ENCODE data around the gene GRIA1. TPM values are rescaled to one million over a fixed set of nuclear protein-coding genes. Genes with fewer than 3 reads are reported as not detected.

Gene GRIA1
- polyA plus RNA-seq, 2 donors: 0.01 TPM; not detected in 1

DNA sequence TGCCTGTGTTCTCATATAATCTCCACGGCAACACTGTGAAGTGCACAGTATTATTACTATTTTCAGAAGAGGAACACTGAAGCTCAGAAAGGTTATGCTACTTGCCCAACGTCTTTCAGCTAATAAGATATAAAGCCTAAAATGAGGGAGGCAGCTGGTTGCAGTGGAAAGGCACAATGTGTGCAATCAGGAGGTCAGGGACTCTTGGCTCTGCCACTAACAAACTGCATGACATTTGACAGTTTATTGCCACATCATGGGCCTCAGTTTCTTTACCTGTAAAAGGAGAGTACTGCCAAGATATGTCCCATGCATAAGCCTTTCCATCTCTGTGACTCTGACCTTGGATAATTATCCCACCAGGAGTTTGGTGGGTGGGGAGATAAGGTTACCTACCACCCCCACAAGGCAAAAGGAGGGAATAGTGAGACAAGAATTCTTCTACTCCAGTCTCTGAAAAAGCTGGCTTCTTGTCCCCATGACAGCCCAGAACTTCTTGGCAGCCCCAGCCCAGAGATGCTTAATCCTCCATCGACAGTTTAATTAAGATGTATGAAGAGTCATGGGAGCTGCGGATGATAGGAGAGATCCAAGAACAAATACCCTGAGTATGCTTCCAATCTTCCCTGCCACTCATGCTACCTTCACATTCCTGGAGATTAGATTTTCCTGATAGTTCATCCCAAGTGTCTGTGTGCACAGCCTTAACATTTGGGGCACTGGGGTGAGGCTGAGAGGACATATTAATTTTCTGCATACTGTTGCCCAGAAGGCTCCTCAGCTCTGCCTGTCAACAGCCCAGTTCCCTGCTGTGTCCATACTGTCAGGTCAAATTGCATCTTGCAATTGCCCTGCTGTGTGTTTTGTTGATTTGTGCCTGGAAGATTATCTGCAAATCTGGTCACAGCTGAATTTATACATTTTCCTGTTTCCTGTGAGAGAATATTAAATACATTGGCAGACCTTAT is 277.0 kb downstream of the GRIA1 start:
- no peaks in the 10 kb centered on the region for H3K4me1 ChIP-seq (ENCODE audit: control insufficient read depth in 2 of 2, insufficient read depth in 2 of 2, low read length in 1 of 2)
- 47 to 54% methylated on average over 4 of the region's 4 CpGs for WGBS, 2 donors
- H3K36me3 ChIP-seq (ENCODE audit: control insufficient read depth in 2 of 2, insufficient read depth in 2 of 2, low read length in 1 of 2): no peaks in the 10 kb centered on the region
- H3K4me3 ChIP-seq (ENCODE audit: low read depth in 1 of 2, low read length in 2 of 2): no peak overlapping the region
- no peaks in the 10 kb centered on the region for H3K27me3 ChIP-seq (ENCODE audit: control insufficient read depth in 1 of 2, insufficient read depth in 2 of 2, low read length in 2 of 2)
- H3K27ac ChIP-seq (ENCODE audit: low read depth in 2 of 2, low read length in 1 of 2): no peak overlapping the region
- no peaks in the 10 kb centered on the region for H3K9me3 ChIP-seq (ENCODE audit: control insufficient read depth in 2 of 2, insufficient read depth in 1 of 2, low read depth in 1 of 2, low read length in 1 of 2)

DNA sequence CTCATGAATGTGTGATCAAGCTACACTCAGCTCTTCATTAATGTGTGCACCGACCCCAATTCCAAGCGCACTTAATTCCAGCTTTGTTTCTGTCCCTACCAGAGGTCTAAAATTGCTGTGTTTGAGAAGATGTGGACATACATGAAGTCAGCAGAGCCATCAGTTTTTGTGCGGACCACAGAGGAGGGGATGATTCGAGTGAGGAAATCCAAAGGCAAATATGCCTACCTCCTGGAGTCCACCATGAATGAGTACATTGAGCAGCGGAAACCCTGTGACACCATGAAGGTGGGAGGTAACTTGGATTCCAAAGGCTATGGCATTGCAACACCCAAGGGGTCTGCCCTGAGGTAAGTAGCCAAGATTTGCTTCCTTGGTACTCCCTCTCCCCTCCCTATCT is 279.6 kb downstream of the GRIA1 start:
- H3K27me3 ChIP-seq (ENCODE audit: control insufficient read depth in 1 of 2, insufficient read depth in 2 of 2, low read length in 2 of 2): no peaks in the 10 kb centered on the region
- no peak overlapping the region for H3K4me3 ChIP-seq (ENCODE audit: low read depth in 1 of 2, low read length in 2 of 2)
- H3K9me3 ChIP-seq (ENCODE audit: control insufficient read depth in 2 of 2, insufficient read depth in 1 of 2, low read depth in 1 of 2, low read length in 1 of 2): no peaks in the 10 kb centered on the region
- no peaks in the 10 kb centered on the region for H3K36me3 ChIP-seq (ENCODE audit: control insufficient read depth in 2 of 2, insufficient read depth in 2 of 2, low read length in 1 of 2)
- no peak overlapping the region for H3K27ac ChIP-seq (ENCODE audit: low read depth in 2 of 2, low read length in 1 of 2)
- H3K4me1 ChIP-seq (ENCODE audit: control insufficient read depth in 2 of 2, insufficient read depth in 2 of 2, low read length in 1 of 2): no peaks in the 10 kb centered on the region
- 92 to 94% methylated on average over 5 of the region's 5 CpGs for WGBS, 2 donors

DNA sequence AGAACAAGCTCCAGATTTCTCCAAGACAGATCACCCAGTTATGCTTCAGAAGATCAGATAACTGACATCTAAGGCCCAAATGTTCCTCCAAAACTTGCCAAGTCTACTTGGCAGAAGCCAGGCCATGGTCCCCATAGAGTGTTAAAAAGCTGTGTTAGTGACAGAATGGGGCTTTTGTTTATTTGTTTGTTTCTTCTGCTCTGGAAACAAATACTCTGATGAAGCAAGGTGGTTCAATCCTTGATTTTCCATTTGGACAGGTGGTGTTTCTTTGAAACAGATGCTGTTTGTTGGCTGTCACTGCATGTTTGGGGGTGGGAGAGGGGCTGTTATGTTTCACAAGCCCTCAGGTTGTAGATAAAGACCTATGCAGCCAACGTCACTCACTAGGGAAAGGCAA is 284.2 kb downstream of the GRIA1 start:
- 35 to 51% methylated on average over 1 of the region's 1 CpG for WGBS, 2 donors
- H3K36me3 ChIP-seq (ENCODE audit: control insufficient read depth in 2 of 2, insufficient read depth in 2 of 2, low read length in 1 of 2): no peaks in the 10 kb centered on the region
- no peaks in the 10 kb centered on the region for H3K9me3 ChIP-seq (ENCODE audit: control insufficient read depth in 2 of 2, insufficient read depth in 1 of 2, low read depth in 1 of 2, low read length in 1 of 2)
- H3K27me3 ChIP-seq (ENCODE audit: control insufficient read depth in 1 of 2, insufficient read depth in 2 of 2, low read length in 2 of 2): no peaks in the 10 kb centered on the region
- no peak overlapping the region for H3K4me3 ChIP-seq (ENCODE audit: low read depth in 1 of 2, low read length in 2 of 2)
- no peaks in the 10 kb centered on the region for H3K4me1 ChIP-seq (ENCODE audit: control insufficient read depth in 2 of 2, insufficient read depth in 2 of 2, low read length in 1 of 2)
- H3K27ac ChIP-seq (ENCODE audit: low read depth in 2 of 2, low read length in 1 of 2): no peak overlapping the region

DNA sequence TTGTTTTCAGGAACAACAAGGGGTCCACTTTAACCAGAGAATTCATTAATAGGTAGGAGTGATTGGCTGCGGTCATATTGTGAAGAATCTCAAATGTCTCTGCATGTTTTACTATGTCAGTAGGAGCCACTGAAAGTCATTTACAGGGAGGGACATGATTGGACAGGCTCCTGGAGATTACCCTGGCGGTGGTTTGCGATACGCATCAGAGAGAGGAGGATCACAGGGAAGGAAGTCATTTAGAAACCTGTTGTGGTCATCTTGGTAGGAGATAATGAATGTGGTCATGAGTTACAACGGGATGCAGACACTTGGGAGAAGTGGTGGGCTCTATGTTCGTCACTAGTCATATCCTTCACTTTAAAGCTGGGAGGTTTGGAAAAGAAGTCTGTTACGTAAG is 285.5 kb downstream of the GRIA1 start:
- H3K4me3 ChIP-seq (ENCODE audit: low read depth in 1 of 2, low read length in 2 of 2): no peak overlapping the region
- WGBS, 2 donors: 83 to 84% methylated on average over 7 of the region's 7 CpGs
- H3K36me3 ChIP-seq (ENCODE audit: control insufficient read depth in 2 of 2, insufficient read depth in 2 of 2, low read length in 1 of 2): no peaks in the 10 kb centered on the region

DNA sequence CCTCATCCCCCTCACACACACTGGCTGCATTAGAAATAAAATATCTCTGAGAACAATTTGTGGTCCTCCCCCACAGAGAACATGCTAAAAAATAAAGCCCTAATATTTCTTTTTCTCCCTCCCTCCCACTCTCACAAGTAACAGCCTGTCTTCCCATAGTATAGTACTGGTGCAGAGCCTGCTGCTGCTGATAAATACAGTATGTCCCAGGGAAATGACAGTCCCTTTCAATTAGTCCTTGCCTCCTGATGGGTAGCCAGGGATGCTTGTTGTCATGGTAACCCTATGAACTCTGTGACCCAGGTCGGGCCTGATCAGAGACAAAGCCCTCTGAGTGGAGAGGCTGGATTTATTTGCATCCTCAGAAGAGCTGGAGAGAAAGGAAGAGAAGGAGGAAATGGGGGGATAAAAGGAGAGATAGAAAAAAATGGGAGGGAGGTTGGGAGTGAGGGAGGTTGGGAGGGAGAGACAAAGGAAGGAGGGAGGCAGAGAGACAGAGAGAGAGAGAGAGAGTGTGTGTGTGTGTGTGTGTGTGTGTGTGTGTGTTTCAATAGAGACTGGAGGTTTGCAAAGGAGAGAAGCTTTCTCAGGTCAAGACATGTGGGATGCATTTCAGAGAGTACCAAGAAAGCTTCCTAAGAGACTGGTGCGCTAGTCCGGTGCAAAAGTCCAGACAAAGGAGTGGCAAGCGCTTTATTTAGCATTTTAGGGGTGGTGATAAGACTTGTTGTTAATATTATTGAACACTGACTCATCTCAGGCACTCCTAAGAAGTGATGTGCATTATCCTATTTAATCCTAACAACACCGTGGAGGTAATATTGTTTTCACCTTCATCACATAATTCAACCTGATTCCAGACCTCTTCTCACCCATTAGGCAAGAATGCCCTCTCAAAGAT is 287.5 kb downstream of the GRIA1 start:
- WGBS, 2 donors: 55 to 56% methylated on average over 5 of the region's 5 CpGs
- H3K36me3 ChIP-seq (ENCODE audit: control insufficient read depth in 2 of 2, insufficient read depth in 2 of 2, low read length in 1 of 2): no peaks in the 10 kb centered on the region
- no peaks in the 10 kb centered on the region for H3K27me3 ChIP-seq (ENCODE audit: control insufficient read depth in 1 of 2, insufficient read depth in 2 of 2, low read length in 2 of 2)
- no peaks in the 10 kb centered on the region for H3K9me3 ChIP-seq (ENCODE audit: control insufficient read depth in 2 of 2, insufficient read depth in 1 of 2, low read depth in 1 of 2, low read length in 1 of 2)
- H3K27ac ChIP-seq (ENCODE audit: low read depth in 2 of 2, low read length in 1 of 2): no peak overlapping the region
- H3K4me3 ChIP-seq (ENCODE audit: low read depth in 1 of 2, low read length in 2 of 2): no peak overlapping the region
- no peaks in the 10 kb centered on the region for H3K4me1 ChIP-seq (ENCODE audit: control insufficient read depth in 2 of 2, insufficient read depth in 2 of 2, low read length in 1 of 2)

More for the DNA sequence above, 285.5 kb downstream of the GRIA1 start:
- Histone ChIP-seq H3K27ac (ENCODE audit: low read depth in 2 of 2, low read length in 1 of 2) (no peak overlapping the region), H3K9me3 (ENCODE audit: control insufficient read depth in 2 of 2, insufficient read depth in 1 of 2, low read depth in 1 of 2, low read length in 1 of 2) (no peaks in the 10 kb centered on the region), H3K27me3 (ENCODE audit: control insufficient read depth in 1 of 2, insufficient read depth in 2 of 2, low read length in 2 of 2) (no peaks in the 10 kb centered on the region), H3K4me1 (ENCODE audit: control insufficient read depth in 2 of 2, insufficient read depth in 2 of 2, low read length in 1 of 2) (no peaks in the 10 kb centered on the region)

DNA sequence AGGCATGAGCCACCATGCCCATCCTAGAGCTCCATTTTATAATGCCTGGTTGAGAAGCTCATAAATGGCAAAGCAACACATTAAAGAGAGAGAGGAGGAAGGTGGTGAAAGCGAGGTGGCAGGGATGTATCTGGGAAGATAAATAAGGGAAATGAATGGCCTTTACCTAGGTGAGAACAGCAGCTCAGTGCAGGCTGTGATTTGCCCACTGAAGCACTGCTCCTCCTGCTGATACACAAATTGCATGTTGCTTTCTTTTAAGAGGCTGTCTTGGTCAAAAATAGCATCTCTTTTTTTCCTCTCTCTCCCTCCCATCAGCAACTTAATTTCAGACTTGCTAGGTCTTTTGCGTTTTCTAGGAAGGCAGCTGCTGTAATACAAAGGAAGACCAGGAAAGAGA is 289.4 kb downstream of the GRIA1 start:
- no peak overlapping the region for H3K27ac ChIP-seq (ENCODE audit: low read depth in 2 of 2, low read length in 1 of 2)
- H3K9me3 ChIP-seq (ENCODE audit: control insufficient read depth in 2 of 2, insufficient read depth in 1 of 2, low read depth in 1 of 2, low read length in 1 of 2): no peaks in the 10 kb centered on the region
- H3K4me3 ChIP-seq (ENCODE audit: low read depth in 1 of 2, low read length in 2 of 2): no peak overlapping the region
- WGBS, 2 donors: 56 to 70% methylated on average over 2 of the region's 2 CpGs
- H3K4me1 ChIP-seq (ENCODE audit: control insufficient read depth in 2 of 2, insufficient read depth in 2 of 2, low read length in 1 of 2): no peaks in the 10 kb centered on the region
- H3K36me3 ChIP-seq (ENCODE audit: control insufficient read depth in 2 of 2, insufficient read depth in 2 of 2, low read length in 1 of 2): no peaks in the 10 kb centered on the region
- no peaks in the 10 kb centered on the region for H3K27me3 ChIP-seq (ENCODE audit: control insufficient read depth in 1 of 2, insufficient read depth in 2 of 2, low read length in 2 of 2)

DNA sequence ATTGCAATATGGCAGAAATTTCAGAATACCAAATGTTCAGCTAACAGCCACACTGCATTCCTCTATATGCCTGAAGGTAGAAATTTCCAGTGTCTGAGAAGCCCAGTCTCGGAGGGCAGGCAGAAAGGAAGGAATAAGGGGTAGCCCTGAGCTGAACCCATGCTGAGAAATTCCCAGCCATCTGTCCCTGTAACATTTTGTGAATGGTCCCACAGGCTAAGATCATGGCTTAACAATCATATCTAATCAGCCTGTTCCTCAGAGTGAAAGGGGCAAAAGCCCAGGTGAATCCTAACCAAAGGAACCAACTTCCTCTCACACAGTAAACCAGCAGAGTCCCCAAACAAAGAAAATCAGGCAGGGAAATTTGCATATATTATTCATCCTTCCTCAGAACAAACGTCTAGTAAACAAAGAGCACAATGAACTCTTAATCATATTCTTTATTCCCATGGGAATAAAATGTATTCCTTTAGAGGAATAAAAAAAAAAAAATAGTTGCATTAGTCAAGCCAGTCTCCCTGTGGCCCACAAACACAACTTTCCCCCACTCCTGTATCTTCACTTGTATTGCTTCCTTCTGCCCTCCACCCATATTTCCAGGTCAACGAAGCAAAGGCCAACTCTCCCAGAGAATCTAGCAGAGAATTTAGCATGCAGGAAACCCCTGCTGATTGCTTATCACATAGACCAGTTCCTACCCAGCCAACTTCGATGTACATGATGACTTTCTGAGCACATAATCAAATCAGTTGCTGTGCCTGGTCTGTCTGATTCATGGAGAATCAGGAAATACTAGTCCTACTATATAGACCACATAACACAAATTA is 290.6 kb downstream of the GRIA1 start:
- Histone ChIP-seq H3K27ac (ENCODE audit: low read depth in 2 of 2, low read length in 1 of 2) (no peak overlapping the region), H3K4me1 (ENCODE audit: control insufficient read depth in 2 of 2, insufficient read depth in 2 of 2, low read length in 1 of 2) (no peaks in the 10 kb centered on the region), H3K27me3 (ENCODE audit: control insufficient read depth in 1 of 2, insufficient read depth in 2 of 2, low read length in 2 of 2) (no peaks in the 10 kb centered on the region), H3K4me3 (ENCODE audit: low read depth in 1 of 2, low read length in 2 of 2) (no peak overlapping the region), H3K36me3 (ENCODE audit: control insufficient read depth in 2 of 2, insufficient read depth in 2 of 2, low read length in 1 of 2) (no peaks in the 10 kb centered on the region), H3K9me3 (ENCODE audit: control insufficient read depth in 2 of 2, insufficient read depth in 1 of 2, low read depth in 1 of 2, low read length in 1 of 2) (no peaks in the 10 kb centered on the region)
- WGBS, 2 donors: 23 to 29% methylated on average over 4 of the region's 4 CpGs

DNA sequence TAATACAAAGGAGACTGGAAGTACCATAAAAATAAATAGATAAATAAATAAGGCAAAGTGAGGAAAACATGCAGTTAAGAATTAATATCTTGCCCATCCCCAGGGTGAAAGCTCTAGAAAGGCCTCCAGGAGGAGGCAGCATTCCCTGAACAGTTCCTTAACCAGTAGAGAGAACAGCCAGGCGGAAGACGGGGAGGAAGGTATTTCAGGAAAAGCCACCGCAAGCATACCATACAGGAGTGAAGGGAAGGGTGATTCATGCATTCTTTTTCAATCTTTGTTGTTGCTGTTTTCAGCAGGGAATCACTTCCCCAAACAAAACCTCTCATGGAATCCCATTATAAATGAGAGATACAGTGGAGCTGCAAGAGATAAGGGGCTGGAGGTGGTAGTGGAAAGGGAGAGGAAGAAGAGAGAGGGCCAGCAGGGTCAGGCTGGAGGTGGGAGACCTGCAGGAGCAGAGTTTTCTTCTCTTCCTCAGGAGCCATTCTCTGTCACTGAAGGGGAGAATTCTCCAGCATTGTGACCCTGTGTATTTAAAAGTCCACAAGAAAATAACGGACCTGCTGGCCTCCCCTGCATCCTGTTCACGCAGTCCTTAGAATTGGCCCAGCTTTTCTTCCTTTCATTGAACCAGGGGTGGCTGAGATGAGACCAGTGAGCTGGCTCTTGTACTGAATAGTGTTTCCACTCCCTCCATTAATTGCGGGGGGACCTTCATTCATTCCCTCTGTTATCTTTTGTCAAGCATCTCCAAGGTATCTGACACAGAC is 292.3 kb downstream of the GRIA1 start:
- no peak overlapping the region for H3K4me3 ChIP-seq (ENCODE audit: low read depth in 1 of 2, low read length in 2 of 2)
- H3K27ac ChIP-seq (ENCODE audit: low read depth in 2 of 2, low read length in 1 of 2): no peak overlapping the region
- H3K36me3 ChIP-seq (ENCODE audit: control insufficient read depth in 2 of 2, insufficient read depth in 2 of 2, low read length in 1 of 2): no peaks in the 10 kb centered on the region
- no peaks in the 10 kb centered on the region for H3K4me1 ChIP-seq (ENCODE audit: control insufficient read depth in 2 of 2, insufficient read depth in 2 of 2, low read length in 1 of 2)
- 61 to 71% methylated on average over 6 of the region's 6 CpGs for WGBS, 2 donors
- no peaks in the 10 kb centered on the region for H3K27me3 ChIP-seq (ENCODE audit: control insufficient read depth in 1 of 2, insufficient read depth in 2 of 2, low read length in 2 of 2)
- no peaks in the 10 kb centered on the region for H3K9me3 ChIP-seq (ENCODE audit: control insufficient read depth in 2 of 2, insufficient read depth in 1 of 2, low read depth in 1 of 2, low read length in 1 of 2)

DNA sequence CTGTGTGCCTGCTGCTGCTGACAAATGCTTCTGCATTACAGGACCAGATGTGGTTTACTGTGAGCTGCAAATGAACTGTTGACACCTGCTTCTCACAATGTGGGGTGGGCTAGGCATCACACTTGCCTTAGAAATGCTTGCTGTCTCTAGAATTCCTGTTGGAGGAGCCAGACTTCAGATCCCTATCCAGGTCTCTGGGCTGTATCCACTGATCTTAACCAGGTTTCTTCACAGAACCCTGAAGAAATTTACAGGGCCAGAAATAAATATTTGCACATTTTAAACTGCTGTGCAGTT is 292.8 kb downstream of the GRIA1 start:
- H3K4me3 ChIP-seq (ENCODE audit: low read depth in 1 of 2, low read length in 2 of 2): no peak overlapping the region
- H3K9me3 ChIP-seq (ENCODE audit: control insufficient read depth in 2 of 2, insufficient read depth in 1 of 2, low read depth in 1 of 2, low read length in 1 of 2): no peaks in the 10 kb centered on the region
- H3K36me3 ChIP-seq (ENCODE audit: control insufficient read depth in 2 of 2, insufficient read depth in 2 of 2, low read length in 1 of 2): no peaks in the 10 kb centered on the region
- H3K4me1 ChIP-seq (ENCODE audit: control insufficient read depth in 2 of 2, insufficient read depth in 2 of 2, low read length in 1 of 2): no peaks in the 10 kb centered on the region
- H3K27ac ChIP-seq (ENCODE audit: low read depth in 2 of 2, low read length in 1 of 2): no peak overlapping the region
- no peaks in the 10 kb centered on the region for H3K27me3 ChIP-seq (ENCODE audit: control insufficient read depth in 1 of 2, insufficient read depth in 2 of 2, low read length in 2 of 2)

Data from esophagus (tissue), 2 donors.